H1 (cell line): Measurements from ENCODE around the gene OSTF1. TPM values are rescaled to one million over a fixed set of nuclear protein-coding genes. Genes with fewer than 3 reads are reported as not detected.

Experiments
- CTCF ChIA-PET: fragments of 300-600 bp; sonication (Branson Sonifier 250); formaldehyde crosslinking; loops from one replicate; lab custom pipeline; 2021; ENCODE audit not compliant: partially characterized antibody; lab: Charles Lee
- POLR2A ChIA-PET: fragments of 300-600 bp; sonication (Branson Sonifier 250); formaldehyde crosslinking; loops from one replicate; lab custom pipeline; 2021; ENCODE audit warnings: inconsistent platforms; ENCODE audit not compliant: partially characterized antibody; lab: Charles Lee
- DNase-seq, 2 experiments: peaks; one replicate each; pipeline versions ENCODE4 v3.0.0 to v3.0.0-alpha.2; 2010 to 2022; ENCODE audit warnings: low spot score in 2 of 2, low read depth in 1 of 2, mixed read lengths in 1 of 2
- FAIRE-seq: peaks from 2 replicates; lab custom pipeline; 2011; peaks lifted over from hg19 to GRCh38; lab: Jason Lieb, UNC
- H2AFZ ChIP-seq: 2 replicates; pipeline ENCODE4 v1.8.1; 2012; ENCODE audit warnings: low read length, inconsistent platforms
- H2AK5ac ChIP-seq: 2 replicates; pipeline ENCODE4 v1.6.1; 2013; ENCODE audit warnings: low read depth, low read length
- H2BK120ac ChIP-seq: replicated peaks from 2 replicates; pipeline ENCODE3; 2013; ENCODE audit warnings: low read depth, low read length, inconsistent platforms
- H2BK12ac ChIP-seq: 2 replicates; pipeline ENCODE4 v1.6.1; 2013; ENCODE audit warnings: low read depth, low read length
- H2BK15ac ChIP-seq: 2 replicates; pipeline ENCODE4 v1.6.1; 2013; ENCODE audit warnings: low read length
- H2BK20ac ChIP-seq: 2 replicates; pipeline ENCODE4 v1.6.1; 2013; ENCODE audit warnings: low read length
- H2BK5ac ChIP-seq: 2 replicates; pipeline ENCODE4 v1.6.1; 2013; ENCODE audit warnings: low read depth, low read length
- H3K14ac ChIP-seq: 2 replicates; pipeline ENCODE4 v1.6.1; 2013; ENCODE audit warnings: inconsistent platforms; ENCODE audit not compliant: insufficient read length
- H3K18ac ChIP-seq: 2 replicates; pipeline ENCODE4 v1.6.1; 2013; ENCODE audit warnings: low read length; ENCODE audit errors: extremely low read depth
- H3K23ac ChIP-seq: 2 replicates; pipeline ENCODE4 v1.6.1; 2013; ENCODE audit warnings: inconsistent platforms; ENCODE audit not compliant: insufficient read length
- H3K23me2 ChIP-seq: 2 replicates; pipeline ENCODE4 v1.6.1; 2013; ENCODE audit warnings: low read depth, low read length
- H3K27ac ChIP-seq: 2 replicates; pipeline ENCODE4 v1.6.1; 2011; ENCODE audit warnings: low read depth, low read length, inconsistent platforms
- H3K27me3 ChIP-seq, 4 experiments: replicated peaks in 1 of 4; 1 replicate in 1 of 4; 2 replicates in 3 of 4; pipeline versions ENCODE4 v1.6.1 to v1.8.1; 2011 to 2013; ENCODE audit warnings: low read length in 3 of 4, mild to moderate bottlenecking in 3 of 4, inconsistent platforms in 2 of 4, mixed read lengths in 2 of 4, moderate library complexity in 1 of 4; ENCODE audit not compliant: control insufficient read depth in 3 of 4, insufficient read depth in 3 of 4; ENCODE audit errors: extremely low read depth in 1 of 4
- H3K36me3 ChIP-seq, 4 experiments: 2 replicates each; pipeline versions ENCODE4 v1.6.1 to v1.8.1; 2011 to 2013; ENCODE audit warnings: mild to moderate bottlenecking in 4 of 4, low read length in 3 of 4, moderate library complexity in 2 of 4, control low read depth in 1 of 4, inconsistent platforms in 1 of 4; ENCODE audit not compliant: insufficient read depth in 4 of 4, control insufficient read depth in 2 of 4
- H3K4ac ChIP-seq: replicated peaks from 2 replicates; pipeline ENCODE3; 2013; ENCODE audit warnings: low read length, low read depth, mixed read lengths, inconsistent platforms; ENCODE audit not compliant: insufficient read length
- H3K4me1 ChIP-seq, 4 experiments: replicated peaks in 1 of 4; 1 replicate in 1 of 4; 2 replicates in 3 of 4; pipeline versions ENCODE4 v1.6.1 to v1.8.1; 2011 to 2013; ENCODE audit warnings: low read length in 3 of 4, inconsistent platforms in 2 of 4, mixed read lengths in 1 of 4; ENCODE audit not compliant: insufficient read depth in 4 of 4, control insufficient read depth in 3 of 4
- H3K4me2 ChIP-seq, 2 experiments: 2 replicates each; pipeline versions ENCODE4 v1.6.1 to v1.8.1; 2011 to 2013; ENCODE audit warnings: low read depth in 2 of 2, low read length in 2 of 2, control low read depth in 1 of 2, inconsistent platforms in 1 of 2, mild to moderate bottlenecking in 1 of 2; ENCODE audit not compliant: insufficient read depth in 1 of 2
- H3K4me3 ChIP-seq, 4 experiments: fragments of 200-600, 300-600 bp in 1 of 4; sonication (generic), shearing (Covaris generic), sonication (Bioruptor Twin) in 1 of 4; 2 replicates each; pipeline versions ENCODE4 v1.5.1 to v1.8.1; 2011 to 2016; ENCODE audit warnings: low read length in 4 of 4, low read depth in 3 of 4, control low read depth in 2 of 4, inconsistent platforms in 2 of 4, mild to moderate bottlenecking in 2 of 4, mixed read lengths in 1 of 4, moderate library complexity in 1 of 4; ENCODE audit not compliant: insufficient read depth in 2 of 4; ENCODE audit errors: extremely low read depth in 1 of 4
- H3K56ac ChIP-seq: replicated peaks from 2 replicates; pipeline ENCODE3; 2013; ENCODE audit warnings: low read depth, mild to moderate bottlenecking, mixed read lengths, low read length, inconsistent platforms; ENCODE audit not compliant: insufficient read length
- H3K79me1 ChIP-seq: 2 replicates; pipeline ENCODE4 v1.6.1; 2013; ENCODE audit warnings: low read depth, low read length, control low read depth
- H3K79me2 ChIP-seq, 2 experiments: 2 replicates each; pipeline versions ENCODE4 v1.6.1 to v1.8.1; 2012 to 2013; ENCODE audit warnings: low read length in 2 of 2, mild to moderate bottlenecking in 2 of 2, inconsistent platforms in 1 of 2; ENCODE audit not compliant: insufficient read depth in 2 of 2, control insufficient read depth in 1 of 2
- H3K9ac ChIP-seq, 4 experiments: replicated peaks in 1 of 4; 1 replicate in 1 of 4; 2 replicates in 3 of 4; pipeline versions ENCODE4 v1.6.1 to v1.8.1; 2011 to 2013; ENCODE audit warnings: low read depth in 3 of 4, low read length in 3 of 4, control low read depth in 2 of 4, mild to moderate bottlenecking in 2 of 4, moderate library complexity in 2 of 4, inconsistent platforms in 1 of 4; ENCODE audit errors: extremely low read depth in 1 of 4
- H3K9me3 ChIP-seq, 2 experiments: 2 replicates each; pipeline versions ENCODE4 v1.6.1 to v1.8.1; 2012 to 2013; ENCODE audit warnings: mild to moderate bottlenecking in 2 of 2, moderate library complexity in 2 of 2, control low read depth in 1 of 2, inconsistent platforms in 1 of 2, low read depth in 1 of 2, low read length in 1 of 2, mixed read lengths in 1 of 2; ENCODE audit not compliant: insufficient read depth in 2 of 2
- H4K20me1 ChIP-seq, 2 experiments: replicated peaks in 1 of 2; 2 replicates each; pipeline versions ENCODE3 to v1.8.1; 2011 to 2013; ENCODE audit warnings: inconsistent platforms in 2 of 2, low read length in 2 of 2, mild to moderate bottlenecking in 1 of 2; ENCODE audit not compliant: insufficient read depth in 2 of 2, control insufficient read depth in 1 of 2
- H4K5ac ChIP-seq: 2 replicates; pipeline ENCODE4 v1.6.1; 2013; ENCODE audit warnings: low read length, low read depth, mixed read lengths, inconsistent platforms; ENCODE audit not compliant: insufficient read length
- H4K8ac ChIP-seq: 2 replicates; pipeline ENCODE4 v1.8.0; 2013; ENCODE audit warnings: mild to moderate bottlenecking, moderate library complexity, low read length, inconsistent platforms; ENCODE audit not compliant: insufficient read depth; ENCODE audit errors: extremely low read depth
- H4K91ac ChIP-seq: replicated peaks from 2 replicates; pipeline ENCODE3; 2013; ENCODE audit warnings: low read length, mixed read lengths, inconsistent platforms; ENCODE audit not compliant: insufficient read length
- EGR1 ChIP-seq: IDR thresholded peaks from 2 replicates; pipeline ENCODE4 v1.6.1; 2011; ENCODE audit warnings: low read depth, low read length, borderline replicate concordance
- EP300 ChIP-seq, 2 experiments: IDR thresholded peaks; 1 replicate in 1 of 2; 2 replicates in 1 of 2; pipeline ENCODE4 v1.6.1; 2011 to 2012; ENCODE audit warnings: low read depth in 2 of 2, low read length in 2 of 2, mild to moderate bottlenecking in 2 of 2, borderline replicate concordance in 1 of 2, inconsistent platforms in 1 of 2, moderate library complexity in 1 of 2
- FOSL1 ChIP-seq: IDR thresholded peaks from 2 replicates; pipeline ENCODE4 v1.6.1; 2011; ENCODE audit warnings: mild to moderate bottlenecking, low read depth, low read length, moderate library complexity; ENCODE audit not compliant: insufficient read depth
- MAFK ChIP-seq: IDR thresholded peaks from 2 replicates; pipeline ENCODE4 v1.6.1; 2012; ENCODE audit warnings: low read depth, mild to moderate bottlenecking, improper control_type of control experiment, low read length
- MAX ChIP-seq: IDR thresholded peaks from 2 replicates; pipeline ENCODE4 v1.6.1; 2012; ENCODE audit warnings: inconsistent platforms
- POU5F1 ChIP-seq: IDR thresholded peaks from 2 replicates; pipeline ENCODE4 v1.6.1; 2011; ENCODE audit warnings: low read depth, mild to moderate bottlenecking, low read length, moderate library complexity
- RNF2 ChIP-seq: fragments of 200-900, 300-1000 bp; sonication (generic); IDR thresholded peaks from 2 replicates; pipeline ENCODE4 v1.7.1; 2016; ENCODE audit warnings: borderline replicate concordance, low read depth, mild to moderate bottlenecking, antibody characterized with exemption, low read length; ENCODE audit not compliant: poor library complexity, severe bottlenecking; ENCODE audit errors: missing control alignments
- RXRA ChIP-seq: IDR thresholded peaks from 2 replicates; pipeline ENCODE4 v1.6.1; 2011; ENCODE audit warnings: low read depth, mild to moderate bottlenecking, low read length, moderate library complexity; ENCODE audit not compliant: insufficient read depth
- SIN3A ChIP-seq, 2 experiments: IDR thresholded peaks in 1 of 2; conservative IDR thresholded peaks in 1 of 2; 2 replicates each; pipeline ENCODE4 v1.6.1; 2011 to 2012; ENCODE audit warnings: low read length in 2 of 2, improper control_type of control experiment in 1 of 2, low read depth in 1 of 2, mild to moderate bottlenecking in 1 of 2
- SP2 ChIP-seq: IDR thresholded peaks from 2 replicates; pipeline ENCODE4 v1.6.1; 2012; ENCODE audit warnings: mild to moderate bottlenecking, low read length, inconsistent platforms
- WGBS, 2 experiments: shearing (Covaris generic) in 1 of 2; methylation state at CpG; one replicate each; pipeline versions ENCODE4 v1.1.6 to v1.1.7; 2013 to 2015; ENCODE audit warnings: low lambda C conversion rate in 2 of 2, mixed read lengths in 2 of 2, inconsistent platforms in 1 of 2, low coverage in 1 of 2, missing lambda C conversion rate in 1 of 2; ENCODE audit not compliant: insufficient replicate concordance in 2 of 2, insufficient coverage in 1 of 2, insufficient read length in 1 of 2; ENCODE audit errors: extremely low coverage in 1 of 2, missing lambda C conversion rate in 1 of 2; 5-methylcytosine and 5-hydroxymethylcytosine counted together
- polyA plus RNA-seq, 7 experiments: library from polyadenylated mRNA; depleted of rRNA in 3 of 7; stranded (reverse) in 5 of 7; unstranded in 2 of 7; fragments of >200 nt in 5 of 7; fragments of 200-250 nt in 2 of 7; gene quantifications; 1 replicate in 5 of 7; 2 replicates in 1 of 7; 4 replicates in 1 of 7; pipeline versions ENCODE4 v1.2.1 to v1.2.3, GENCODE V29; 2011 to 2013; ENCODE audit warnings: missing spikeins in 2 of 7, mixed read lengths in 2 of 7
- total RNA-seq: library from RNA; stranded (reverse); fragmentation: NEBNext Ultra II Directional; extraction: Animal tissue kit (Norgen Biotek cat#: 25700); gene quantifications from 2 replicates; pipeline ENCODE4 v1.2.1, GENCODE V29; 2021

The OSTF1 gene
- total and polyA plus RNA-seq, 2 of the 8 experiments (the other 6 are each of a cell fraction or from before 2014, with no cell fraction given) = 5.0 to 18.9 TPM

GRCh38 chr9:75086541-75087288 lies 1.6 kb upstream of the OSTF1 start:
- CTCF ChIA-PET = interaction anchor here (0.7 to 2.1 kb wide), 5 partner anchors 10 to 942 kb away, joined by 3 to 9 read pairs (median 4); no protein-coding TSS in a partner anchor
- no peak for DNase-seq
- TF ChIP-seq MAFK (no peak), RXRA (no peak), SP2 (no peak), MAX (no peak), FOSL1 (no peak), EGR1 (no peak), RNF2 (no peak), EP300 (IDR thresholded peaks at IDR 0.05; ENCODE audit: borderline replicate concordance in 1 of 2, low read depth in 2 of 2, low read length in 2 of 2) (no peak), SIN3A (conservative IDR thresholded peaks at IDR 0.05 in 1 of 2, IDR thresholded peaks at IDR 0.05 in 1 of 2; ENCODE audit: low read depth in 1 of 2, low read length in 2 of 2) (no peak), POU5F1 (no peak)

More at GRCh38 chr9:75086541-75087288, 1.6 kb upstream of the OSTF1 start:
- H3K79me1 ChIP-seq = no peaks in the 10 kb centered on the region; the same call in 1 of the 2 replicates
- no peak for FAIRE-seq
- H3K9ac ChIP-seq = no peak overlapping the region; a peak in 1 of 7 replicates
- no peak overlapping the region for H3K56ac ChIP-seq
- H2BK5ac ChIP-seq = no peak overlapping the region
- peak overlapping the region in 3 of 4 experiments; percentile 75 to 81 (median 80); a peak in 6 of 8 replicates for H3K4me3 ChIP-seq
- H3K4me1 ChIP-seq = peaks cover 0 to 9% (median 5%) of the 10 kb centered on the region in 4 experiments; a peak in 4 of 7 replicates
- no peak overlapping the region for H2BK120ac ChIP-seq
- no peak overlapping the region for H3K4ac ChIP-seq
- H4K91ac ChIP-seq = no peak overlapping the region
- no peaks in the 10 kb centered on the region for H3K27me3 ChIP-seq
- WGBS, 2 experiments = 57% methylated on average over 15 of the region's 16 CpGs; no CpG with 5 or more reads in 1 of the 2 experiments
- peaks cover 0 to 1% of the 10 kb centered on the region in 2 experiments for H4K20me1 ChIP-seq
- POLR2A ChIA-PET = interaction anchor here (0.7 to 2.5 kb wide), 5 partner anchors 57 to 804 kb away, joined by 3 to 12 read pairs (median 3); partner anchors contain the start of genes CARNMT1 and PCSK5
- H3K4me2 ChIP-seq = peak overlapping the region; percentile 75 to 95
- H4K8ac ChIP-seq = no peak overlapping the region
- H2AK5ac ChIP-seq = no peak overlapping the region
- H3K79me2 ChIP-seq = peaks cover 0 to 7% of the 10 kb centered on the region in 2 experiments; a peak in 2 of 4 replicates
- no peak overlapping the region for H2BK12ac ChIP-seq
- H3K18ac ChIP-seq = no peak overlapping the region
- no peak overlapping the region for H2BK20ac ChIP-seq
- H2BK15ac ChIP-seq = no peak overlapping the region
- no peak overlapping the region for H4K5ac ChIP-seq
- H3K23ac ChIP-seq = no peak overlapping the region
- H3K9me3 ChIP-seq = no peaks in the 10 kb centered on the region
- peaks cover 2% of the 10 kb centered on the region; the same call in 1 of the 2 replicates for H3K23me2 ChIP-seq
- no peak overlapping the region for H3K27ac ChIP-seq
- H3K36me3 ChIP-seq = peaks cover 0 to 4% (median 0%) of the 10 kb centered on the region in 4 experiments; a peak in 1 of 8 replicates
- H3K14ac ChIP-seq = no peak overlapping the region
- no peak overlapping the region for H2AFZ ChIP-seq
